HEK293 (cell line): ENCODE results near the gene DCST2.
A peak's percentile ranks its signal among the peaks of the same experiment; 100 is the strongest.

Experiments
- CTCF ChIA-PET: fragments of 350-600 bp; formaldehyde crosslinking; extraction: SDS; loops from one replicate; lab custom pipeline; 2021; ENCODE audit warnings: antibody characterized with exemption; lab: Yijun Ruan, JAX
- POLR2A ChIA-PET: fragments of 300-600 bp; formaldehyde crosslinking; extraction: SDS; loops from one replicate; lab custom pipeline; 2020; ENCODE audit warnings: antibody characterized with exemption, inconsistent platforms; lab: Yijun Ruan, JAX
- H3K27ac ChIP-seq: fragments of 200-500 bp; sonication (Bioruptor generic); 2 replicates; pipeline ENCODE4 v1.5.1; 2014; ENCODE audit warnings: low read depth, low read length, control low read depth, inconsistent platforms; ENCODE audit errors: extremely low read depth
- H3K36me3 ChIP-seq, 2 experiments: fragments of 200-500 bp in 1 of 2; sonication (Bioruptor generic) in 1 of 2; 1 replicate in 1 of 2; 2 replicates in 1 of 2; pipeline ENCODE4 v1.5.1; 2014 to 2017; ENCODE audit warnings: inconsistent platforms in 2 of 2, low read length in 2 of 2; ENCODE audit not compliant: control insufficient read depth in 2 of 2, insufficient read depth in 1 of 2
- H3K4me1 ChIP-seq: fragments of 200-500 bp; sonication (Bioruptor generic); 2 replicates; pipeline ENCODE4 v1.5.1; 2014; ENCODE audit warnings: mild to moderate bottlenecking, low read length, inconsistent platforms; ENCODE audit not compliant: control insufficient read depth, insufficient read depth
- H3K4me3 ChIP-seq: 2 replicates; pipeline ENCODE4 v1.5.1; 2011; ENCODE audit warnings: low read depth, mild to moderate bottlenecking, control low read depth, low read length, moderate library complexity
- H3K9me3 ChIP-seq: fragments of 200-500 bp; sonication (Bioruptor generic); 2 replicates; pipeline ENCODE4 v1.5.1; 2014; ENCODE audit warnings: low read depth, low read length, inconsistent platforms; ENCODE audit not compliant: control insufficient read depth, insufficient read depth
- ATF2 ChIP-seq: fragments of 450-650 bp; formaldehyde crosslinking; IDR thresholded peaks from 2 replicates; pipeline ENCODE4 v1.5.1; 2016; ENCODE audit warnings: missing biosample characterization, missing genetic modification characterization, low read depth
- BCL11A ChIP-seq: fragments of 450-650 bp; formaldehyde crosslinking; IDR thresholded peaks from 2 replicates; pipeline ENCODE4 v1.5.1; 2016; ENCODE audit warnings: low read depth, missing biosample characterization, missing genetic modification characterization
- HOXD13 ChIP-seq: sonication (generic); formaldehyde crosslinking; IDR thresholded peaks from 2 replicates; pipeline ENCODE4 v1.8.0; 2022; ENCODE audit warnings: missing genetic modification reagents, borderline replicate concordance
- KLF8 ChIP-seq: fragments of 450-650 bp; formaldehyde crosslinking; IDR thresholded peaks from 2 replicates; pipeline ENCODE4 v1.5.1; 2016; ENCODE audit warnings: missing biosample characterization, missing genetic modification characterization
- PATZ1 ChIP-seq: fragments of 450-650 bp; formaldehyde crosslinking; IDR thresholded peaks from 2 replicates; pipeline ENCODE4 v1.5.1; 2016; ENCODE audit warnings: missing biosample characterization, missing genetic modification characterization
- PRDM1 ChIP-seq: fragments of 450-650 bp; formaldehyde crosslinking; IDR thresholded peaks from 2 replicates; pipeline ENCODE4; 2016; ENCODE audit warnings: missing biosample characterization, missing genetic modification characterization
- RBAK ChIP-seq: fragments of 450-650 bp; formaldehyde crosslinking; IDR thresholded peaks from 2 replicates; pipeline ENCODE4 v1.5.1; 2016; ENCODE audit warnings: missing biosample characterization, missing genetic modification characterization
- SP7 ChIP-seq: fragments of 450-650 bp; formaldehyde crosslinking; IDR thresholded peaks from 2 replicates; pipeline ENCODE4 v1.5.1; 2016; ENCODE audit warnings: missing biosample characterization, missing genetic modification characterization
- ZEB2 ChIP-seq: fragments of 450-650 bp; formaldehyde crosslinking; IDR thresholded peaks from 2 replicates; pipeline ENCODE4 v1.5.1; 2016; ENCODE audit warnings: missing biosample characterization, missing genetic modification characterization
- ZIC2 ChIP-seq: fragments of 450-650 bp; formaldehyde crosslinking; IDR thresholded peaks from 2 replicates; pipeline ENCODE4 v1.5.1; 2016; ENCODE audit warnings: missing biosample characterization, missing genetic modification characterization
- ZNF148 ChIP-seq: fragments of 450-650 bp; formaldehyde crosslinking; IDR thresholded peaks from 2 replicates; pipeline ENCODE4 v1.5.0; 2017; ENCODE audit warnings: missing biosample characterization, missing genetic modification characterization, borderline replicate concordance
- ZNF2 ChIP-seq: fragments of 450-650 bp; formaldehyde crosslinking; IDR thresholded peaks from 2 replicates; pipeline ENCODE4 v1.5.1; 2016; ENCODE audit warnings: missing biosample characterization, missing genetic modification characterization
- ZNF266 ChIP-seq: fragments of 450-650 bp; formaldehyde crosslinking; IDR thresholded peaks from 2 replicates; pipeline ENCODE4 v1.5.1; 2016; ENCODE audit warnings: missing biosample characterization, missing genetic modification characterization, low read depth
- ZNF302 ChIP-seq: fragments of 450-650 bp; formaldehyde crosslinking; IDR thresholded peaks from 2 replicates; pipeline ENCODE4 v1.5.1; 2016; ENCODE audit warnings: missing biosample characterization, missing genetic modification characterization, low read depth
- ZNF335 ChIP-seq: fragments of 450-650 bp; formaldehyde crosslinking; conservative IDR thresholded peaks from 2 replicates; pipeline ENCODE4 v1.5.1; 2016; ENCODE audit warnings: missing biosample characterization, missing genetic modification characterization
- ZNF341 ChIP-seq: fragments of 450-650 bp; formaldehyde crosslinking; IDR thresholded peaks from 2 replicates; pipeline ENCODE4; 2016; ENCODE audit warnings: low read depth, missing biosample characterization, missing genetic modification characterization
- ZNF366 ChIP-seq: fragments of 450-650 bp; formaldehyde crosslinking; conservative IDR thresholded peaks from 2 replicates; pipeline ENCODE4 v1.5.1; 2016; ENCODE audit warnings: missing biosample characterization, missing genetic modification characterization
- ZNF391 ChIP-seq: fragments of 450-650 bp; formaldehyde crosslinking; IDR thresholded peaks from 2 replicates; pipeline ENCODE4 v1.5.1; 2016; ENCODE audit warnings: low read depth, missing biosample characterization, missing genetic modification characterization, borderline replicate concordance
- ZNF513 ChIP-seq: fragments of 450-650 bp; IDR thresholded peaks from 2 replicates; pipeline ENCODE4 v1.5.1; 2018; ENCODE audit warnings: missing biosample characterization, missing genetic modification characterization
- ZNF580 ChIP-seq: fragments of 450-650 bp; formaldehyde crosslinking; IDR thresholded peaks from 2 replicates; pipeline ENCODE4 v1.5.1; 2016; ENCODE audit warnings: missing biosample characterization, missing genetic modification characterization
- ZNF621 ChIP-seq: fragments of 450-650 bp; formaldehyde crosslinking; IDR thresholded peaks from 2 replicates; pipeline ENCODE4 v1.5.1; 2017; ENCODE audit warnings: missing biosample characterization, missing genetic modification characterization
- ZNF639 ChIP-seq: fragments of 450-650 bp; formaldehyde crosslinking; IDR thresholded peaks from 2 replicates; pipeline ENCODE4 v1.5.1; 2016; ENCODE audit warnings: missing biosample characterization, missing genetic modification characterization
- ZNF785 ChIP-seq: fragments of 450-650 bp; formaldehyde crosslinking; IDR thresholded peaks from 2 replicates; pipeline ENCODE4 v1.5.1; 2016; ENCODE audit warnings: missing biosample characterization, missing genetic modification characterization
- ZSCAN30 ChIP-seq: fragments of 450-650 bp; IDR thresholded peaks from 2 replicates; pipeline ENCODE4 v1.5.1; 2018; ENCODE audit warnings: missing biosample characterization, mild to moderate bottlenecking, missing genetic modification characterization, moderate library complexity

DCST2 gene

GRCh38 chr1:155064111-155064831 lies 30.7 kb upstream of the DCST2 start (continued):
- TF ChIP-seq PATZ1 (tag by site-specific recombination) (peak; percentile 83), ZEB2 (tag by site-specific recombination) (peak; percentile 11), BCL11A (tag by site-specific recombination) (peak; percentile 65; the same call in 1 of the 2 replicates), RBAK (tag by site-specific recombination) (no peak), HOXD13 (CRISPR knock-in tag) (no peak), ZNF335 (peak; percentile 67), ZNF366 (tag by site-specific recombination) (peak; percentile 22; the same call in 1 of the 2 replicates), ZNF2 (tag by site-specific recombination) (no peak), ZIC2 (peak; percentile 67), SP7 (tag by site-specific recombination) (peak; percentile 60), ZNF148 (tag by site-specific recombination) (no peak), ZNF639 (tag by site-specific recombination) (0 out of 2 replicates have a peak, but pooled peaks have one; percentile 62), ZNF266 (tag by site-specific recombination) (no peak), ZSCAN30 (tag by site-specific recombination) (no peak), ZNF391 (tag by site-specific recombination) (no peak), ZNF580 (tag by site-specific recombination) (peak; percentile 86), PRDM1 (tag by site-specific recombination) (peak; percentile 37)

- H3K36me3 ChIP-seq, result peaks cover 0 to 21% of the 10 kb centered on the region in 2 experiments; a peak in 1 of 3 replicates
- H3K27ac ChIP-seq, result peak within 1 kb of the TSS; percentile 64; the same call in 1 of the 2 replicates
- ChIA-PET CTCF (interaction anchor here (0.6 to 10.9 kb wide), 8 partner anchors 12 to 182 kb away, joined by 3 to 117 read pairs (median 4); partner anchors contain the start of genes ADAM15 and EFNA3), POLR2A (interaction anchor here (0.7 to 1.3 kb wide), 4 partner anchors 15 to 21 kb away, joined by 3 to 6 read pairs (median 4); partner anchors contain the start of gene EFNA3)
- peak within 1 kb of the TSS; percentile 88 for H3K4me3 ChIP-seq
- H3K4me1 ChIP-seq, result no peaks in the 10 kb centered on the region; the same call in none of the 2 replicates
- no peaks in the 10 kb centered on the region for H3K9me3 ChIP-seq
- TF ChIP-seq ZNF513 (tag by site-specific recombination) (no peak), ZNF785 (no peak), ATF2 (tag by site-specific recombination) (no peak), ZNF302 (tag by site-specific recombination) (no peak), ZNF621 (tag by site-specific recombination) (no peak), ZNF341 (tag by site-specific recombination) (0 out of 2 replicates have a peak, but pooled peaks have one; percentile 24), RBAK (tag by site-specific recombination) (no peak), PRDM1 (tag by site-specific recombination) (peak; percentile 96), KLF8 (tag by site-specific recombination) (peak; percentile 41; the same call in 1 of the 2 replicates)
Observed at GRCh38 chr1:155063550-155064110, 30.0 kb upstream of the DCST2 start, which contains the start of gene EFNA4. TSS of gene EFNA4 (plus strand) at chr1:155063740. CDS start at chr1:155063824, 84 bp downstream.
